NCI-H2227 (cell line): ENCODE measurements around the gene GMPPB.

Experiments used
- DNase-seq: peaks from one replicate; lab custom pipeline; 2025; ENCODE audit not compliant: unreplicated experiment; lab: John Stamatoyannopoulos, UW

Gene GMPPB

DNA sequence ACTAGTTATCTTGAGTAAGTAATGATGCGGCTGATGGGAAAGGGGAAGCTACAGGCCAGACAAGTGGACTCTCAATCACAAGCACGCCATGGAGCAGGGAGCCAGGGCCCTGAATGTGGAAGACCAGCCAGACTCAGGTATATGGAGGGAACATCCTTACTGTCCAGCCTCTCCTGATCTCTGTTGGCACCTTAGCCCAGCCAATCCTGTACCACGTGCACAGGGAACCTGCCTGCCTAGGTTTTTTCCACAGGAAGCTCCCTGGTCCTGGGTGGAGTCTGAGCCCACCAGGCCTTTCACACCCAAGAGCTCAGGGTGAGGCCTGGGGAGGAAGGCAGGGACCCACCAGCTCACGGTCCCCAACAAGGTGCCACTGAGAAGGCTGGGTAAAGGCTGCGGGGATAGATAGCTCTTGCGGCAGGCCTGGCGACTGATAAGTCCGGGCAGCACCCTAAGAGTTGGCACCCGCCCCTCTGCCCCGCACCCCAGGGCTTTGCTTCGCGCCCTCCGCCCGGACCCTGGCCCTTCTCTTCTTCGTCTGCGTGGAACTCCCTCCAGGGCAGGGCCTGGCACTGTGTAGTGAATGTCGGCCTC lies 50.5 kb downstream of the GMPPB start:
- no peak for DNase-seq

DNA sequence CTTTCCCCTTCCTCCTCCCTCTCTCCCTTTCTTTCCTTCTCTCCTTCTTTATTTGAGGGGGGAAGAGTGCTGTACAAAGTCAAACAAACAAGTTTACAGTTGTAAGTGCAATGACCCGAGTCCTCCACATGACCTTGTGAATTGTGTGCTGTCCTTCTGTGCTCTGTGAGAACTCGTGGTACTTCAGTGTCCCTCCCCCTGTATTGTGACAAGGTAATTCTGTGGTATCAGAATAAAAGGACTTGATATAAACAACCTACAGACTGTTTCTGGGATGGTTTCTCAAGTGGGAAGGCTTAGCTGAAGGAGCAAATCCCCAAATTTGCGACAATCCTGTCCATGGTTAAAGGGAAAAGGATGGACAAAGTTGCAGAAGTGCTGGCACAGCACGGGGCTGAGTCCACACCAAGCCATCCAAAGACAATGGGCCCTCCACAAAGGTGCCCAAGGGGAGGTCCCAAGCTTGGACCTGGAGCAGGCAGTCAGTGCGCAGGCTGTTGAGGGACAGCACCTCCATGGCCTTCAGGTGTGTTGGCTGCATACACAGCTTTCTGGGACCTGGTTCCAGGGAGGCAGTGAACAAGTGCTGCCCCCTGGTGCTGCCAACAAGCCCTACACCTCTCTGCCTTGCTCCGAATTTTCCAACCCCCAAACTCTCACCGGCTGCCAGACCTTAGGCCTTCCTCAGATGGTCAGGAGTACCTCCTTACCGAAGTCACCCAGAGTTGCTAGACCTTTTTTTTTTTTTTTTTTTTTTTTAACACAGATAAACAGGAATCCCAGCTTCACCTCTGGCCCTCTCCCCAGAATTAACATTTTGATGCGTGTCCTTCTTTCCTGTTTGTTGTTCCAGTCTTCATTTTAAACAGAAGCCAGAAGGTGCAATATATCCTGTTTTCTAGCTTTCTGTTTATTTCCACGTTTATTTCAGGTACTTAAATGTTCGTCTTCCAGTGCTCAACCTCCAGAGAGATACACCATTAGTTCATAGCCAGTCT lies 52.2 kb downstream of the GMPPB start:
- no peak for DNase-seq

DNA sequence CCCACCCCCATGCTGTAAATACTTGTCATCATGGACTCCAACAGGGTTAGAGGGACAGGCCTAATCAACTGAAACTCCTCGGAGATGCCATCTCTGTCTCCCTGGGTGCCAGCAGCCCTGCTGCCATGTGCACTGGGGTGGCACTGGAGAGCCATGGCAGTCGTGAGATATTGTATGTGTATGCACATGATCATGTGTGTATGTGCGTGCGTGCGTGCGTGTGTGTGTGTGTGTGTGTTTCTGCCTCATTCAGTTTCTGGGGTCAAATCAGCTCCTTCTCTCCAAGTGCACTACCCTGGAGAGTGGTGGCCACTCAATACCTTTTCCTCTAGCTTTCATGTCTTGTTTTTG lies 52.8 kb downstream of the GMPPB start:
- DNase-seq, result no peak
